GM23338 (cell line): ENCODE data around the gene ASPM. TPM values are rescaled to one million over a fixed set of nuclear protein-coding genes. Genes with fewer than 3 reads are reported as not detected.

Experiments
- ATAC-seq: fragments of 200-7000 bp; cut with Tn5 transposase; 3 replicates; pipeline ENCODE4 v1.9.1; 2020
- DNase-seq: peaks from one replicate; pipeline ENCODE4 v3.0.0-alpha.2; 2015; ENCODE audit warnings: low spot score
- H2AFZ ChIP-seq: fragments of 200-600 bp; sonication (generic); 2 replicates; pipeline ENCODE4 v1.8.0; 2016; ENCODE audit warnings: antibody characterized with exemption, mild to moderate bottlenecking, moderate library complexity
- H3F3A ChIP-seq: fragments of 200-600 bp; sonication (generic); replicated peaks from 2 replicates; pipeline ENCODE4 v1.8.0; 2017; ENCODE audit warnings: antibody characterized with exemption, mixed run types, low read depth
- H3K27ac ChIP-seq: fragments of 200-600 bp; sonication (generic); 2 replicates; pipeline ENCODE4 v1.6.1; 2016; ENCODE audit warnings: low read depth
- H3K27me3 ChIP-seq: fragments of 200-600 bp; sonication (generic); 2 replicates; pipeline ENCODE4 v1.8.0; 2016; ENCODE audit warnings: mild to moderate bottlenecking, mixed run types, moderate library complexity; ENCODE audit not compliant: insufficient read depth
- H3K36me3 ChIP-seq: fragments of 200-600 bp; sonication (generic); 2 replicates; pipeline ENCODE4 v1.8.0; 2016; ENCODE audit warnings: mild to moderate bottlenecking; ENCODE audit not compliant: insufficient read depth
- H3K4me1 ChIP-seq: fragments of 200-600 bp; sonication (generic); 2 replicates; pipeline ENCODE4 v1.8.0; 2016; ENCODE audit warnings: mild to moderate bottlenecking, moderate library complexity; ENCODE audit not compliant: insufficient read depth
- H3K4me2 ChIP-seq: fragments of 200-600 bp; sonication (generic); 2 replicates; pipeline ENCODE4 v1.7.1; 2017; ENCODE audit warnings: mixed run types
- H3K4me3 ChIP-seq: fragments of 200-600 bp; sonication (generic); 2 replicates; pipeline ENCODE4 v1.6.1; 2016; ENCODE audit warnings: mixed run types
- H3K79me2 ChIP-seq: fragments of 200-600 bp; sonication (generic); replicated peaks from 2 replicates; pipeline ENCODE4 v1.8.0; 2017; ENCODE audit warnings: mild to moderate bottlenecking; ENCODE audit not compliant: insufficient read depth
- H3K9me2 ChIP-seq: fragments of 200-600 bp; sonication (generic); 2 replicates; pipeline ENCODE4 v1.8.0; 2017; ENCODE audit not compliant: insufficient read depth
- H4K20me1 ChIP-seq: fragments of 200-600 bp; sonication (generic); replicated peaks from 2 replicates; pipeline ENCODE4 v1.8.0; 2017; ENCODE audit warnings: mild to moderate bottlenecking; ENCODE audit not compliant: insufficient read depth
- H3K27ac Mint-ChIP-seq: 2 replicates; pipeline ENCODE4 v1.8.0; 2020; ENCODE audit warnings: inconsistent platforms, mild to moderate bottlenecking, moderate library complexity, mixed read lengths
- H3K27me3 Mint-ChIP-seq: 3 replicates; pipeline ENCODE4 v1.8.0; 2022; ENCODE audit warnings: low read depth, mild to moderate bottlenecking, moderate library complexity, mixed read lengths, inconsistent platforms; ENCODE audit not compliant: insufficient read depth, poor library complexity
- H3K36me3 Mint-ChIP-seq: 3 replicates; pipeline ENCODE4 v1.8.0; 2021; ENCODE audit warnings: low read depth, mild to moderate bottlenecking, inconsistent platforms, moderate library complexity, mixed read lengths
- H3K4me1 Mint-ChIP-seq: 3 replicates; pipeline ENCODE4 v1.8.0; 2020; ENCODE audit warnings: mild to moderate bottlenecking, inconsistent platforms, mixed read lengths
- H3K4me3 Mint-ChIP-seq: 3 replicates; pipeline ENCODE4 v1.8.0; 2021; ENCODE audit warnings: moderate library complexity, mild to moderate bottlenecking, inconsistent platforms, mixed read lengths
- H3K9me3 Mint-ChIP-seq: 3 replicates; pipeline ENCODE4 v1.8.0; 2020; ENCODE audit warnings: moderate library complexity, mild to moderate bottlenecking, inconsistent platforms, mixed read lengths
- CREB1 ChIP-seq: fragments of 250-450 bp; sonication (Bioruptor Pico); IDR thresholded peaks from 2 replicates; pipeline ENCODE4 v1.5.0; 2020; ENCODE audit warnings: low read depth, mild to moderate bottlenecking, moderate library complexity
- CTCF ChIP-seq, 2 experiments: fragments of 200-600 bp in 1 of 2; sonication (generic) in 1 of 2; conservative IDR thresholded peaks; 2 replicates each; pipeline versions ENCODE4 v1.5.1 to v1.6.1; 2016 to 2017; ENCODE audit warnings: antibody characterized with exemption in 2 of 2, low read depth in 2 of 2, mild to moderate bottlenecking in 2 of 2, moderate library complexity in 1 of 2
- ETS1 ChIP-seq: IDR thresholded peaks from 2 replicates; pipeline ENCODE4 v1.6.1; 2016; ENCODE audit warnings: antibody characterized with exemption
- EZH2 ChIP-seq: fragments of 200-600 bp; sonication (generic); IDR thresholded peaks from one replicate; pipeline ENCODE4 v1.8.0; 2017; ENCODE audit warnings: antibody characterized with exemption, mild to moderate bottlenecking, low read depth; ENCODE audit not compliant: unreplicated experiment
- EZH2phosphoT487 ChIP-seq: fragments of 200-600 bp; sonication (generic); IDR thresholded peaks from one replicate; pipeline ENCODE4 v1.8.1; 2018; ENCODE audit warnings: antibody characterized with exemption; ENCODE audit not compliant: unreplicated experiment
- JUNB ChIP-seq: IDR thresholded peaks from one replicate; pipeline ENCODE4 v1.6.1; 2016; ENCODE audit warnings: antibody characterized with exemption; ENCODE audit not compliant: unreplicated experiment
- NANOG ChIP-seq: IDR thresholded peaks from 2 replicates; pipeline ENCODE4 v1.6.1; 2016; ENCODE audit warnings: antibody characterized with exemption, borderline replicate concordance
- POLR2AphosphoS5 ChIP-seq: IDR thresholded peaks from 2 replicates; pipeline ENCODE4 v1.6.1; 2016; ENCODE audit warnings: antibody characterized with exemption, low read depth
- REST ChIP-seq: IDR thresholded peaks from one replicate; pipeline ENCODE4 v1.6.1; 2018; ENCODE audit warnings: antibody characterized with exemption; ENCODE audit not compliant: unreplicated experiment
- STAT1 ChIP-seq: IDR thresholded peaks from one replicate; pipeline ENCODE4 v1.6.1; 2016; ENCODE audit warnings: antibody characterized with exemption; ENCODE audit not compliant: unreplicated experiment
- ZNF114 ChIP-seq: fragments of 250-450 bp; sonication (Bioruptor Pico); IDR thresholded peaks from 2 replicates; pipeline ENCODE4 v1.5.0; 2020; ENCODE audit warnings: mild to moderate bottlenecking, moderate library complexity
- ZNF331 ChIP-seq: fragments of 250-450 bp; sonication (Bioruptor Pico); IDR thresholded peaks from 2 replicates; pipeline ENCODE4 v1.5.0; 2020; ENCODE audit warnings: low read depth, mild to moderate bottlenecking, moderate library complexity
- ZNF462 ChIP-seq: fragments of 250-450 bp; sonication (Bioruptor Pico); IDR thresholded peaks from 2 replicates; pipeline ENCODE4 v1.5.0; 2020; ENCODE audit warnings: mild to moderate bottlenecking, moderate library complexity
- polyA plus RNA-seq: library from polyadenylated mRNA; unstranded; fragments of >200 nt; fragmentation: Nextera tagmentation; extraction: Ambion mirVana; gene quantifications from 2 replicates; pipeline ENCODE4 v1.2.1, GENCODE V29; 2016
- total RNA-seq: library from RNA; depleted of rRNA; stranded (reverse); fragments of >200 nt; shearing (Covaris generic); gene quantifications from 2 replicates; pipeline ENCODE4 v1.2.3, GENCODE V29; 2014

The ASPM gene
- total and polyA plus RNA-seq, 2 experiments from 2014 or later, result 36.8 to 64.9 TPM

GRCh38 chr1:197076585-197076984 lies 69.9 kb downstream of the ASPM start:
- TF ChIP-seq EZH2phosphoT487 (no peak), ETS1 (no peak), ZNF331 (CRISPR knock-in tag) (no peak), REST (no peak), EZH2 (no peak), POLR2AphosphoS5 (no peak), NANOG (no peak), ZNF462 (no peak), JUNB (no peak), STAT1 (no peak), CREB1 (CRISPR knock-in tag) (no peak), CTCF (conservative IDR thresholded peaks at IDR 0.05; ENCODE audit: low read depth in 2 of 2) (no peak), ZNF114 (CRISPR knock-in tag) (no peak)
- no peaks in the 10 kb centered on the region for H3K27me3 ChIP-seq
- peaks cover 4% of the 10 kb centered on the region for H3K9me2 ChIP-seq
- no peaks in the 10 kb centered on the region for H3K4me1 ChIP-seq
- H3K79me2 ChIP-seq, result no peaks in the 10 kb centered on the region
- H3K36me3 Mint-ChIP-seq, result peaks cover 19% of the 10 kb centered on the region
- no peaks in the 10 kb centered on the region for H3K4me1 Mint-ChIP-seq
- H3K36me3 ChIP-seq, result peaks cover under 1% of the 10 kb centered on the region; the same call in 1 of the 2 replicates
- H3F3A ChIP-seq, result no peaks in the 10 kb centered on the region
- H3K4me3 Mint-ChIP-seq, result no peak overlapping the region
- ATAC-seq, result no peak
- H2AFZ ChIP-seq, result no peak overlapping the region
- no peaks in the 10 kb centered on the region for H4K20me1 ChIP-seq
- H3K4me2 ChIP-seq, result no peak overlapping the region
- H3K4me3 ChIP-seq, result no peak overlapping the region
- no peak overlapping the region for H3K27ac Mint-ChIP-seq
- DNase-seq, result no peak
- H3K27me3 Mint-ChIP-seq, result peaks cover 4% of the 10 kb centered on the region
- H3K9me3 Mint-ChIP-seq, result peaks cover 18% of the 10 kb centered on the region
- H3K27ac ChIP-seq, result no peak overlapping the region
